NCI-H2227 (cell line): Measurements from ENCODE around the gene CFAP210.
"Not testable (repeated sequence)": the region's sequence is repeated elsewhere in the genome, so short reads cannot be mapped to it uniquely, and the experiment has no call there.

Experiments
- DNase-seq: peaks from one replicate; lab custom pipeline; 2025; ENCODE audit not compliant: unreplicated experiment; lab: John Stamatoyannopoulos, UW

CFAP210 gene

GRCh38 chr2:169625781-169626180 is 68.4 kb downstream of the CFAP210 start:
- DNase-seq, result no peak

GRCh38 chr2:169623235-169623634 is 71.0 kb downstream of the CFAP210 start:
- no peak for DNase-seq

- no peak for DNase-seq
Observed at GRCh38 chr2:169620509-169620908, 73.7 kb downstream of the CFAP210 start.

GRCh38 chr2:169619946-169620345 is 74.3 kb downstream of the CFAP210 start:
- no peak for DNase-seq

GRCh38 chr2:169615982-169616381 is 78.2 kb downstream of the CFAP210 start:
- not testable (repeated sequence) for DNase-seq

GRCh38 chr2:169613876-169614275 is 80.3 kb downstream of the CFAP210 start:
- no peak for DNase-seq

GRCh38 chr2:169609264-169609663 is 84.9 kb downstream of the CFAP210 start:
- no peak for DNase-seq

- no peak for DNase-seq
Observed at GRCh38 chr2:169599568-169599967, 94.6 kb downstream of the CFAP210 start.

- DNase-seq, result no peak
Observed at GRCh38 chr2:169598982-169599381, 95.2 kb downstream of the CFAP210 start.

GRCh38 chr2:169596546-169596945 is 97.7 kb downstream of the CFAP210 start:
- not testable (repeated sequence) for DNase-seq
